HCT116 (cell line): ENCODE measurements around the gene EPHA1. TPM values are rescaled to one million over a fixed set of nuclear protein-coding genes. Genes with fewer than 3 reads are reported as not detected.

Experiments used
- ATAC-seq: fragments of 200-7000 bp; cut with Tn5 transposase; 2 replicates; pipeline ENCODE4 v1.9.1; 2020; ENCODE audit warnings: mild to moderate bottlenecking, moderate library complexity
- BruUV-seq: library from RNA; stranded (reverse); fragments of 400-500 nt; replicated peaks from 2 replicates; lab custom pipeline; 2021; lab: Mats Ljungman, UMichigan
- CTCF ChIA-PET: fragments of 300-600 bp; sonication (Branson Sonifier 250); formaldehyde crosslinking; loops from one replicate; lab custom pipeline; 2021; ENCODE audit warnings: antibody characterized with exemption; lab: Charles Lee
- POLR2A ChIA-PET: fragments of 300-600, 350-600 bp; sonication (Branson Sonifier 250); formaldehyde crosslinking; loops from one replicate; lab custom pipeline; 2021; ENCODE audit warnings: antibody characterized with exemption; lab: Charles Lee
- RAD21 ChIA-PET, 2 experiments: fragments of 300-600 bp; sonication (Branson Sonifier 250); formaldehyde crosslinking; loops; one replicate each; lab custom pipeline; 2023; ENCODE audit warnings: low total read pairs in 2 of 2; ENCODE audit not compliant: uncharacterized antibody in 2 of 2, unreplicated experiment in 2 of 2, low non-redundant PET in 1 of 2; lab: Charles Lee
- DNase-seq: peaks from one replicate; pipeline ENCODE4 v3.0.0-alpha.2; 2010; ENCODE audit warnings: low read depth, low spot score
- H2AFZ ChIP-seq: fragments of 200-600 bp; shearing (Covaris generic), sonication (generic); 2 replicates; pipeline ENCODE4 v1.6.1; 2017; ENCODE audit warnings: low read depth, mixed run types, mixed read lengths, antibody characterized with exemption, low read length; ENCODE audit not compliant: poor library complexity, severe bottlenecking
- H3K27ac ChIP-seq: 2 replicates; pipeline ENCODE4 v1.5.1; 2012; ENCODE audit warnings: low read depth, low read length
- H3K27me3 ChIP-seq: fragments of 200-600 bp; sonication (generic); 2 replicates; pipeline ENCODE4 v1.6.1; 2016; ENCODE audit warnings: mixed run types, low read length, mixed read lengths; ENCODE audit not compliant: insufficient read depth
- H3K36me3 ChIP-seq, 2 experiments: fragments of 200-500 bp in 1 of 2; fragments of 200-600 bp in 1 of 2; sonication (Bioruptor generic) in 1 of 2; sonication (generic) in 1 of 2; 2 replicates each; pipeline versions ENCODE4 v1.5.1 to v1.6.1; 2014 to 2016; ENCODE audit warnings: low read length in 2 of 2, inconsistent platforms in 1 of 2, mixed read lengths in 1 of 2, mixed run types in 1 of 2; ENCODE audit not compliant: insufficient read depth in 2 of 2, control insufficient read depth in 1 of 2
- H3K4me1 ChIP-seq, 2 experiments: fragments of 200-600 bp in 1 of 2; sonication (generic) in 1 of 2; 2 replicates each; pipeline versions ENCODE4 v1.5.1 to v1.6.1; 2012 to 2017; ENCODE audit warnings: low read length in 2 of 2, inconsistent platforms in 1 of 2, mild to moderate bottlenecking in 1 of 2, mixed read lengths in 1 of 2, mixed run types in 1 of 2, moderate library complexity in 1 of 2; ENCODE audit not compliant: insufficient read depth in 2 of 2, control insufficient read depth in 1 of 2
- H3K4me2 ChIP-seq: fragments of 200-600 bp; sonication (generic); 2 replicates; pipeline ENCODE4 v1.6.1; 2017; ENCODE audit warnings: mixed run types, low read length, mixed read lengths
- H3K4me3 ChIP-seq, 2 experiments: fragments of 200-600 bp in 1 of 2; sonication (generic) in 1 of 2; replicated peaks in 1 of 2; 2 replicates each; pipeline ENCODE4 v1.5.1; 2011 to 2016; ENCODE audit warnings: low read length in 2 of 2, control low read depth in 1 of 2, low read depth in 1 of 2, mild to moderate bottlenecking in 1 of 2, mixed read lengths in 1 of 2, mixed run types in 1 of 2
- H3K79me2 ChIP-seq: fragments of 200-600 bp; sonication (generic); 2 replicates; pipeline ENCODE4 v1.6.1; 2017; ENCODE audit warnings: mild to moderate bottlenecking, mixed run types, low read length, moderate library complexity, mixed read lengths; ENCODE audit not compliant: insufficient read depth
- H3K9ac ChIP-seq: fragments of 200-600 bp; sonication (generic); 2 replicates; pipeline ENCODE4 v1.6.1; 2016; ENCODE audit warnings: low read length, mixed read lengths
- H3K9me2 ChIP-seq: fragments of 200-600 bp; sonication (generic), shearing (Covaris generic); 2 replicates; pipeline ENCODE4 v1.6.1; 2017; ENCODE audit warnings: mixed run types, mild to moderate bottlenecking, moderate library complexity; ENCODE audit not compliant: insufficient read depth
- H3K9me3 ChIP-seq, 2 experiments: fragments of 200-500 bp in 1 of 2; fragments of 200-600 bp in 1 of 2; sonication (Bioruptor generic) in 1 of 2; sonication (generic) in 1 of 2; 2 replicates each; pipeline ENCODE4 v1.6.1; 2014 to 2017; ENCODE audit warnings: low read length in 2 of 2, mixed read lengths in 2 of 2, inconsistent platforms in 1 of 2, low read depth in 1 of 2, mild to moderate bottlenecking in 1 of 2, mixed run types in 1 of 2, moderate library complexity in 1 of 2; ENCODE audit not compliant: control insufficient read depth in 1 of 2, insufficient read depth in 1 of 2
- H4K20me1 ChIP-seq: fragments of 200-600 bp; sonication (generic), shearing (Covaris generic); 2 replicates; pipeline ENCODE4 v1.6.1; 2017; ENCODE audit warnings: mixed run types, mild to moderate bottlenecking, moderate library complexity; ENCODE audit not compliant: insufficient read depth
- EGR1 ChIP-seq: IDR thresholded peaks from 2 replicates; pipeline ENCODE4 v1.6.1; 2012; ENCODE audit warnings: low read depth
- ELF1 ChIP-seq: IDR thresholded peaks from 2 replicates; pipeline ENCODE4 v1.6.1; 2012; ENCODE audit warnings: low read depth, borderline replicate concordance
- EZH2phosphoT487 ChIP-seq: fragments of 200-600 bp; IDR thresholded peaks from 2 replicates; pipeline ENCODE4 v1.6.1; 2018; ENCODE audit warnings: antibody characterized with exemption, borderline replicate concordance
- FOSL1 ChIP-seq: IDR thresholded peaks from 2 replicates; pipeline ENCODE4 v1.6.1; 2012; ENCODE audit warnings: low read depth
- MAX ChIP-seq: IDR thresholded peaks from 2 replicates; pipeline ENCODE4 v1.6.1; 2012
- POLR2AphosphoS5 ChIP-seq: IDR thresholded peaks from 2 replicates; pipeline ENCODE4 v1.6.1; 2011; ENCODE audit warnings: mild to moderate bottlenecking, low read depth, low read length, moderate library complexity
- SP1 ChIP-seq: IDR thresholded peaks from 2 replicates; pipeline ENCODE4 v1.6.1; 2012; ENCODE audit warnings: low read depth
- ZFX ChIP-seq: fragments of 450-650 bp; IDR thresholded peaks from 2 replicates; pipeline ENCODE4 v1.6.1; 2017
- intact Hi-C: fragments of 100-400 bp; cut with micrococcal nuclease; formaldehyde crosslinking; loops from 2 replicates; pipeline ENCODE4 v1.10.0; 2022
- total RNA-seq: library from RNA; stranded (reverse); gene quantifications from one replicate; pipeline ENCODE4 v1.2.1, GENCODE V29; 2021; ENCODE audit not compliant: unreplicated experiment
- TF ChIP-seq, protein P1 (sequence below): IDR thresholded peaks from 2 replicates; pipeline ENCODE4 v1.6.1; 2011; ENCODE audit warnings: mild to moderate bottlenecking, low read length, moderate library complexity; ENCODE audit not compliant: insufficient replicate concordance; ENCODE audit errors: extremely low read depth
- TF ChIP-seq, protein P2 (sequence below): IDR thresholded peaks from 2 replicates; pipeline ENCODE4 v1.6.1; 2012; ENCODE audit warnings: low read depth
- TF ChIP-seq, protein P3 (sequence below), 3 experiments: fragments of 200-600 bp in 1 of 3; sonication (generic) in 1 of 3; IDR thresholded peaks in 2 of 3; conservative IDR thresholded peaks in 1 of 3; 2 replicates each; pipeline ENCODE4 v1.5.1; 2012 to 2017; ENCODE audit warnings: low read depth in 2 of 3, low read length in 2 of 3, antibody characterized with exemption in 1 of 3, borderline replicate concordance in 1 of 3, control low read depth in 1 of 3, mild to moderate bottlenecking in 1 of 3, mixed read lengths in 1 of 3, mixed run types in 1 of 3, moderate library complexity in 1 of 3; ENCODE audit not compliant: insufficient read depth in 1 of 3

The EPHA1 gene
- total RNA-seq, 1 experiment from 2014 or later = 29.9 TPM

DNA sequence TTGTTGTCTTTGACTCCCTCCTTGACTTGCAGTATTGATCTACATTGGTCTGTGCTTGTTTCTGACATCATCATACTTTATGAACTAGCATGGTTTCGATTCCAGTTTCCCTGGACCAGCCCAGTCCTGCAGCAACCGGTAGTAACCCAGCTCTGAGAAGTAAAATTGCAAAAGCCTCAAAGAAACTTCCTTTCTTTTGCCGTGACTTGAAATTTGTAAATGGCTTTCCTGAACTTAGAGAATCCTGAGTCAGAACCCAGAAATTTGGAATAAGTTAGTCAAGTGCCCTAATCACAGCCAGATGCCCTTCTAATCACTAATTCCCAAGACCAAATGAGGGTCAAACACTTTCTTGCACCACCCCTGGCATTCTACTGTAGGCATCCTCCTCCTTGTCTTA lies 49.6 kb upstream of the EPHA1 start:
- TF ChIP-seq, protein P1, sequence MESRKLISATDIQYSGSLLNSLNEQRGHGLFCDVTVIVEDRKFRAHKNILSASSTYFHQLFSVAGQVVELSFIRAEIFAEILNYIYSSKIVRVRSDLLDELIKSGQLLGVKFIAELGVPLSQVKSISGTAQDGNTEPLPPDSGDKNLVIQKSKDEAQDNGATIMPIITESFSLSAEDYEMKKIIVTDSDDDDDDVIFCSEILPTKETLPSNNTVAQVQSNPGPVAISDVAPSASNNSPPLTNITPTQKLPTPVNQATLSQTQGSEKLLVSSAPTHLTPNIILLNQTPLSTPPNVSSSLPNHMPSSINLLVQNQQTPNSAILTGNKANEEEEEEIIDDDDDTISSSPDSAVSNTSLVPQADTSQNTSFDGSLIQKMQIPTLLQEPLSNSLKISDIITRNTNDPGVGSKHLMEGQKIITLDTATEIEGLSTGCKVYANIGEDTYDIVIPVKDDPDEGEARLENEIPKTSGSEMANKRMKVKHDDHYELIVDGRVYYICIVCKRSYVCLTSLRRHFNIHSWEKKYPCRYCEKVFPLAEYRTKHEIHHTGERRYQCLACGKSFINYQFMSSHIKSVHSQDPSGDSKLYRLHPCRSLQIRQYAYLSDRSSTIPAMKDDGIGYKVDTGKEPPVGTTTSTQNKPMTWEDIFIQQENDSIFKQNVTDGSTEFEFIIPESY = no peak
- no peak for TF ChIP-seq SP1
- no peak for TF ChIP-seq POLR2AphosphoS5
- TF ChIP-seq EZH2phosphoT487 = no peak
- TF ChIP-seq, protein P2, sequence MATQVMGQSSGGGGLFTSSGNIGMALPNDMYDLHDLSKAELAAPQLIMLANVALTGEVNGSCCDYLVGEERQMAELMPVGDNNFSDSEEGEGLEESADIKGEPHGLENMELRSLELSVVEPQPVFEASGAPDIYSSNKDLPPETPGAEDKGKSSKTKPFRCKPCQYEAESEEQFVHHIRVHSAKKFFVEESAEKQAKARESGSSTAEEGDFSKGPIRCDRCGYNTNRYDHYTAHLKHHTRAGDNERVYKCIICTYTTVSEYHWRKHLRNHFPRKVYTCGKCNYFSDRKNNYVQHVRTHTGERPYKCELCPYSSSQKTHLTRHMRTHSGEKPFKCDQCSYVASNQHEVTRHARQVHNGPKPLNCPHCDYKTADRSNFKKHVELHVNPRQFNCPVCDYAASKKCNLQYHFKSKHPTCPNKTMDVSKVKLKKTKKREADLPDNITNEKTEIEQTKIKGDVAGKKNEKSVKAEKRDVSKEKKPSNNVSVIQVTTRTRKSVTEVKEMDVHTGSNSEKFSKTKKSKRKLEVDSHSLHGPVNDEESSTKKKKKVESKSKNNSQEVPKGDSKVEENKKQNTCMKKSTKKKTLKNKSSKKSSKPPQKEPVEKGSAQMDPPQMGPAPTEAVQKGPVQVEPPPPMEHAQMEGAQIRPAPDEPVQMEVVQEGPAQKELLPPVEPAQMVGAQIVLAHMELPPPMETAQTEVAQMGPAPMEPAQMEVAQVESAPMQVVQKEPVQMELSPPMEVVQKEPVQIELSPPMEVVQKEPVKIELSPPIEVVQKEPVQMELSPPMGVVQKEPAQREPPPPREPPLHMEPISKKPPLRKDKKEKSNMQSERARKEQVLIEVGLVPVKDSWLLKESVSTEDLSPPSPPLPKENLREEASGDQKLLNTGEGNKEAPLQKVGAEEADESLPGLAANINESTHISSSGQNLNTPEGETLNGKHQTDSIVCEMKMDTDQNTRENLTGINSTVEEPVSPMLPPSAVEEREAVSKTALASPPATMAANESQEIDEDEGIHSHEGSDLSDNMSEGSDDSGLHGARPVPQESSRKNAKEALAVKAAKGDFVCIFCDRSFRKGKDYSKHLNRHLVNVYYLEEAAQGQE = no peak
- no peak for TF ChIP-seq MAX
- TF ChIP-seq, protein P3, sequence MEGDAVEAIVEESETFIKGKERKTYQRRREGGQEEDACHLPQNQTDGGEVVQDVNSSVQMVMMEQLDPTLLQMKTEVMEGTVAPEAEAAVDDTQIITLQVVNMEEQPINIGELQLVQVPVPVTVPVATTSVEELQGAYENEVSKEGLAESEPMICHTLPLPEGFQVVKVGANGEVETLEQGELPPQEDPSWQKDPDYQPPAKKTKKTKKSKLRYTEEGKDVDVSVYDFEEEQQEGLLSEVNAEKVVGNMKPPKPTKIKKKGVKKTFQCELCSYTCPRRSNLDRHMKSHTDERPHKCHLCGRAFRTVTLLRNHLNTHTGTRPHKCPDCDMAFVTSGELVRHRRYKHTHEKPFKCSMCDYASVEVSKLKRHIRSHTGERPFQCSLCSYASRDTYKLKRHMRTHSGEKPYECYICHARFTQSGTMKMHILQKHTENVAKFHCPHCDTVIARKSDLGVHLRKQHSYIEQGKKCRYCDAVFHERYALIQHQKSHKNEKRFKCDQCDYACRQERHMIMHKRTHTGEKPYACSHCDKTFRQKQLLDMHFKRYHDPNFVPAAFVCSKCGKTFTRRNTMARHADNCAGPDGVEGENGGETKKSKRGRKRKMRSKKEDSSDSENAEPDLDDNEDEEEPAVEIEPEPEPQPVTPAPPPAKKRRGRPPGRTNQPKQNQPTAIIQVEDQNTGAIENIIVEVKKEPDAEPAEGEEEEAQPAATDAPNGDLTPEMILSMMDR (IDR thresholded peaks at IDR 0.05 in 2 of 3, conservative IDR thresholded peaks at IDR 0.05 in 1 of 3; ENCODE audit: borderline replicate concordance in 1 of 3, insufficient read depth in 1 of 3, low read depth in 2 of 3, low read length in 2 of 3) = no peak
- no peak for TF ChIP-seq FOSL1
- no peak for TF ChIP-seq EGR1
- no peak for TF ChIP-seq ZFX
- TF ChIP-seq ELF1 = no peak

More for the DNA sequence above, 49.6 kb upstream of the EPHA1 start:
- no peak for ATAC-seq
- no peak overlapping the region for H3K4me2 ChIP-seq
- no peak overlapping the region for H3K27ac ChIP-seq
- H3K27me3 ChIP-seq = no peaks in the 10 kb centered on the region
- no peaks in the 10 kb centered on the region for H4K20me1 ChIP-seq
- no peaks in the 10 kb centered on the region for H3K79me2 ChIP-seq
- no peaks in the 10 kb centered on the region for H3K9me2 ChIP-seq
- H3K9ac ChIP-seq = no peak overlapping the region
- H3K4me3 ChIP-seq = no peak overlapping the region
- intact Hi-C loops = no loop called here
- no peaks in the 10 kb centered on the region for H3K9me3 ChIP-seq
- BruUV-seq = no TSS peak
- ChIA-PET POLR2A (no interaction called here), CTCF (no interaction called here), RAD21 (no interaction called here)
- H3K36me3 ChIP-seq = no peaks in the 10 kb centered on the region
- no peak for DNase-seq
- no peaks in the 10 kb centered on the region for H3K4me1 ChIP-seq
- H2AFZ ChIP-seq = no peak overlapping the region
